GM21619 (cell line): Measurements from ENCODE around the gene PDGFA.

Source experiments
- ATAC-seq: cut with Tn5 transposase; IDR thresholded peaks from one replicate; pipeline ENCODE4 v1.9.1; 2021; ENCODE audit not compliant: unreplicated experiment

The PDGFA gene

GRCh38 chr7:475425-475728, 44.3 kb downstream of the PDGFA start:
- ATAC-seq, result no peak

DNA sequence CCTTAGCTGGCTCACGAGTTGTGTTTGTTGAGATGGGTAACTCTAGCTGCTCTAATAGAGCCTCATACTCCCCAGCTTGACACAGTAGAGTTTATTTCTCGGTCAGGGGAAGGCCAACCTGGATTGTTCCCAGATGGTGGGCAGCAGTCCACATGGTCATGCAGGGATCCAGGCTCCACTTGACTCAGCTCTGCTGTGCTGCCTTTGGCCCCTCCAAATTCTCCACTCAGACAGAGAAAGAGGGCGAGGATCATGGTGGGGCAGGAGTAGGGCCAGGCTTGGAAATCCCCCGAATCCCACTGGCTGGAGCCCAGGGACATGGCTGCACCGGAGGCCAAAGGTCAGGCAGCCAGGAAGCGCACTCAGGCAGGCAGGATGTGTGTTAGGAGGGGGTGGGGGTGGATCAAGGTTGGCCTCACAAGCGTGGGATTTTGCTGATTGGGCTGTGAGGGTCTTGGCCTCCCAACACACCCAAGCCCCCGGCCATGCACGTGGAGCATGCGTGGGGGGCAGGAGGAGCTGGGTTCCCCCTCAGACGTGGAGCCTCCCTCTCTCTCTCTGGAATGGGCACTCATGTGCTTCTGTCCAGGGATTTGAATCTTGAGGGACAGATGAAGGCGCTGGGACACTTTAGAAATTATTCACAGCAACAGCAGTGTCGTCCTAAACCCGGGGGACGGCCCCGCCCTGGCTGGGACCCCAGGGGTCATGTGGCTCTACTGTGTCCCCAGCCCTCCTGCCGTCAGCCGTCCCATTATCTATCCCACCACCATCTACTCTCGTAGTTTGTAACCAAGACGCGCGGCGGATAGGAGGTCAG, 44.8 kb downstream of the PDGFA start:
- ATAC-seq, result no peak

DNA sequence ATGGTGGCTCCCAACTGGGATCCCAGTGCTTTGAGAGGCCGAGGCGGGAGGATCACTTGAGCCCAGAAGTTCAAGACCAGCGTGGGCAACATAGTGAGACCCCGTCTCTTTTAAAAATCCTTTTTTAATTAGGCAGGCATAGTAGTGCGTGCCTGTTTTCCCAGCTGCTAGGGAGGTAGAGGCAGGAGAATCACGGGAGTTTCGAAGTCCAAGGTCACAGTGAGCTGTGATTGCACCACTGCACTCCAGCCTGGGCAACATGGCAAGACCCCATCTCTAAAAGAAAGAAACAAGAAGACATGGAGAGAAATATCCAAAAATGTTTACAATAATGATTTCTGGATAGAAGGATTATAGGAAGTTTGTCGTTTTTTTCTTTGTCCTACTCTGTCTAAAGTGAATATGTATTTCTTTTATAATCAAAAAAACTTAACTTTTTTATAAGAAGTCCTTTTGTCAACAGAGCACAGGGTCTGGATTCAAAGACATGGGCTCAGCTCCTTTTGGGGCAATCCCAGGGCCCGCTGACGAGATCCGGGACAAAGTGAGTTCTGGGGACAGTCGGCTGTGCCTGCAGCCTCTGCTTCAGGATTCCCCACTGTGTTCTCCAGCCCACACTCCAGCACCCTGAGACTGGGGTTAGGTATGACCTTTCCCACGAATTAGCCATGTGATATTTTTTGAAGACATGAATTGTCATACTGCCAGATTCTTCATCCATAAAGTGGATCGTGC, 45.6 kb downstream of the PDGFA start:
- no peak for ATAC-seq

- ATAC-seq, result no peak
Observed at GRCh38 chr7:473211-473734, 46.4 kb downstream of the PDGFA start.

GRCh38 chr7:472640-472957, 47.0 kb downstream of the PDGFA start:
- no peak for ATAC-seq

GRCh38 chr7:471866-472639, 47.6 kb downstream of the PDGFA start:
- no peak for ATAC-seq

GRCh38 chr7:471191-471865, 48.3 kb downstream of the PDGFA start:
- ATAC-seq, result no peak

- ATAC-seq, result no peak
Observed at GRCh38 chr7:469563-469961, 50.1 kb downstream of the PDGFA start.

- ATAC-seq, result no peak
Observed at GRCh38 chr7:468681-469562, 50.7 kb downstream of the PDGFA start.

GRCh38 chr7:467856-468545, 51.6 kb downstream of the PDGFA start:
- ATAC-seq, result no peak

DNA sequence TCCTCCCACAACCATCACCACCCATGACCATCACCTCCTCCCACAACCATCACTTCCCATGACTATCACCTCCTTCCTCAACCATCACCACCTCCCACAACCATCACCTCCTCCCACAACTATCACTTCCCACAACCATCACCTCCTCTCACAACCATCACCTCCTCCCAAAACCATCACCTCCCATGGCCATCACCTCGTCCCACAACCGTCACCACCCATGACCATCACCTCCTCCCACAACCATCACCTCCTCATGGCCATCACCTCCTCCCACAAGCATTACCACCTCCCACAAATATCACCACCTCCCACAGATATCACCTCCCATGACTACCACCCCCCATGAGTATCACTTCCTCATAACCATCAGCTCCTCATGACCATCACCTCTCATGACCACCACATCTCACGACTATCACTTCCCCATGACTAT, 52.2 kb downstream of the PDGFA start:
- ATAC-seq, result no peak

GRCh38 chr7:466465-467191, 53.0 kb downstream of the PDGFA start:
- no peak for ATAC-seq

DNA sequence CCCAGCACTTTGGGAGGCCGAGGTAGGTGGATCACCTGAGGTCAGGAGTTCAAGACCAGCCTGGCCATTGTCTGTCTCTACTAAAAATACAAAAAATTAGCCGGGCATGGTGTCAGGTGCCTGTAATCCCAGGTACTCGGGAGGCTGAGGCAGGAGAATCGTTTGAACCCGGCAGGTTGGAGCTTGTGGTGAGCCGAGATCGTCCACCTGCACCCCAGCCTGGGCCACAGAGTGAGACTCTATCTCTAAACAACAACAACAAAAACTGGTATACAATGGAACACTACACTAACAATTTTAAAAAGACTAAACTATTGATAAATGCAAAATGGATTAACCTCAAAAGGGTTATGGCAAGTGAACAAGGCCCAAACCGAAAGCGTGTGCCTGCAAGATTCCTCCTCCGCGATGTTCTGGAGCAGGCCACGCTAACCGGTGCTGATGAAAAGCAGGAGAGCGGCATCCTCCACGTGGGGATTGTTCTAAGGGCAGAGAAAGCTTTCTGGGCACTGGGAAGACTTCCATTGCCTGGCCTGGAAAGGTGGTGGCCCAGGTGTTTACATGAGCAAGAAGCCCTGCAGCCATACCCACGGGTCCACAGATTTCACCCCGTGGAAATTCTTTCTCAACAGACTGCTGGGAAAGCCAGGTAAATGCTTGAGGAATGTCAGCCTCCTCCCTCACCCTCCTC, 53.8 kb downstream of the PDGFA start:
- no peak for ATAC-seq

GRCh38 chr7:464454-465401, 54.9 kb downstream of the PDGFA start:
- ATAC-seq, result no peak

DNA sequence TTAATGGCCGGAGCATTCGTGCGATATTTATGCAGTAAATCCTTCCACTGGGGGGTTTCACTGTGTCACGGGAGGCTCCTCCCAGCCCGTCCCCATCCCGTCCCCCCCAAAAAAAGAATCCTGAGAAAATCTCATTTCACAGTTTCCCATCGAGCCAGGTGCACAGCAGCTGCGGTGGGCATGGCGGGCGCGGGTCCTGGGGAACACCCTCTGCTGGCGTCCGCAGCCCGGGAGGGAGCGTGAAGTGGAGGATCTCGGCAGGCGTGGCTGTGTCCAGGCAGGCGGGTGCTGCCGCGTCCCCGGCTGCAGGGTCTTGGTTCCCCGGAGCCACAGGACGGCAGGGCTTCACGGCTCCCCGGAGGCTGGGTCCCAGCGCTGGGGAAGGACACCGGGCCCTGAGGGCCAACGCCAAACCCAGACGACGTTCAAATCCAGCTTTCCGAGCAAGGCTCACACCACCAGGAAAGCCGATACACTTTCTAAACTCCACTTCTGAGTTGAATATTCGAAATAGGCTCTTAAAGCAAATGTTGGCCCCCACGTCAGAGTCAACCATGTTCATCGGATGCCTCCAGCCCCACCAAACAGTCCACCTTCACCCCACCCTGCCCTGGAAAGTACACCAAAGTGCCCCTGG, 55.7 kb downstream of the PDGFA start:
- ATAC-seq, result no peak

DNA sequence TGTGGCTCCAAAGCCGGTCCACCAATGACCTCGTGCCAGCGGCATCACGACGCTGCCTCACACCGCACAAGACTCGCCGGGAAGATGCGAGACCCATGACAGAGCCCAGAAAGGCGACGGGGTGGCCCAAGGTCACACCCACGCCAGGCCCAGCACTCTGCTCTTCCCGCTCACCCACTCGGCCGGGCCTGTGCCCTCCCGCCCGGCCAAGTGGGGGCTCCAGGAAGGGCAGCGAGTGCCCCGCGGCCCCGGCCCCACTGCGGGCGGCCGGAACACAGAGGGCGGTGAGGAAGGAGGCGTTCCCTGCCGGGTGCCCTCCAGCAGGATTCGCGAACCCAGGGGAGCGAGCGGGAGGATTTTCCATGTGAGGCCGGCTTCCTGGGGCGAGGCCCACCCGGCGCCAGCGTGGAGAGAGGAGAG, 56.3 kb downstream of the PDGFA start:
- no peak for ATAC-seq
